K562 (cell line): ENCODE data around the gene LRRC61. TPM values are rescaled to one million over a fixed set of nuclear protein-coding genes. Genes with fewer than 3 reads are reported as not detected.

Source experiments
- ARID4B ChIP-seq: sonication (generic); formaldehyde crosslinking; IDR thresholded peaks from 2 replicates; pipeline ENCODE4 v1.8.0; 2022; ENCODE audit warnings: mild to moderate bottlenecking, missing genetic modification reagents
- CAMTA2 ChIP-seq: fragments of 250-450 bp; sonication (Bioruptor Pico); conservative IDR thresholded peaks from 2 replicates; pipeline ENCODE4 v1.5.1; 2022
- CCAR2 ChIP-seq: fragments of 200-400 bp; formaldehyde crosslinking; IDR thresholded peaks from 2 replicates; pipeline ENCODE4 v1.6.1; 2017; ENCODE audit warnings: mild to moderate bottlenecking, low read depth, low read length
- CREB3 ChIP-seq: fragments of 450-650 bp; conservative IDR thresholded peaks from 2 replicates; pipeline ENCODE4 v1.6.1; 2016; ENCODE audit warnings: missing genetic modification characterization, low read depth, mild to moderate bottlenecking, missing compliant biosample characterization, moderate library complexity
- E2F3 ChIP-seq: fragments of 250-450 bp; sonication (Bioruptor Pico); IDR thresholded peaks from 2 replicates; pipeline ENCODE4 v1.4.0; 2020; ENCODE audit warnings: mild to moderate bottlenecking
- FOXP1 ChIP-seq: sonication (generic); formaldehyde crosslinking; IDR thresholded peaks from 2 replicates; pipeline ENCODE4 v1.8.0; 2022; ENCODE audit warnings: mild to moderate bottlenecking, missing genetic modification reagents
- GATA2 ChIP-seq: sonication (generic); formaldehyde crosslinking; IDR thresholded peaks from 2 replicates; pipeline ENCODE4 v1.4.0; 2020; ENCODE audit warnings: mild to moderate bottlenecking, missing genetic modification reagents
- HMGXB4 ChIP-seq: sonication (generic); formaldehyde crosslinking; IDR thresholded peaks from 2 replicates; pipeline ENCODE4 v1.8.1; 2023; ENCODE audit warnings: mild to moderate bottlenecking, missing genetic modification reagents
- ID3 ChIP-seq, 2 experiments: fragments of 250-450 bp in 1 of 2; fragments of 450-650 bp in 1 of 2; sonication (Bioruptor Pico) in 1 of 2; IDR thresholded peaks; 2 replicates each; pipeline versions ENCODE4 v1.6.1 to v1.8.0; 2016 to 2021; ENCODE audit warnings: mild to moderate bottlenecking in 2 of 2, moderate library complexity in 2 of 2, missing compliant biosample characterization in 1 of 2, missing genetic modification characterization in 1 of 2
- L3MBTL2 ChIP-seq: fragments of 450-650 bp; IDR thresholded peaks from 2 replicates; pipeline ENCODE4 v1.6.1; 2016; ENCODE audit warnings: mild to moderate bottlenecking, moderate library complexity
- MYNN ChIP-seq, 2 experiments: sonication (generic); formaldehyde crosslinking in 1 of 2; IDR thresholded peaks; 2 replicates each; pipeline versions ENCODE4 v1.5.0 to v1.6.1; 2016 to 2020; ENCODE audit warnings: antibody characterized with exemption in 1 of 2, missing genetic modification reagents in 1 of 2
- PHB2 ChIP-seq: fragments of 450-650 bp; IDR thresholded peaks from 2 replicates; pipeline ENCODE4 v1.6.1; 2017; ENCODE audit warnings: low read depth
- RCOR1 ChIP-seq, 2 experiments: IDR thresholded peaks; 2 replicates each; pipeline ENCODE4 v1.6.1; 2012; ENCODE audit warnings: low read depth in 2 of 2, low read length in 2 of 2, borderline replicate concordance in 1 of 2, improper control_type of control experiment in 1 of 2
- SIX5 ChIP-seq, 2 experiments: IDR thresholded peaks; 2 replicates each; pipeline ENCODE4 v1.6.1; 2011; ENCODE audit warnings: low read length in 2 of 2, borderline replicate concordance in 1 of 2, low read depth in 1 of 2, mild to moderate bottlenecking in 1 of 2, moderate library complexity in 1 of 2; ENCODE audit not compliant: insufficient read depth in 1 of 2
- SRSF1 ChIP-seq: fragments of 200-400 bp; formaldehyde crosslinking; IDR thresholded peaks from 2 replicates; pipeline ENCODE4 v1.6.1; 2017; ENCODE audit warnings: mild to moderate bottlenecking, low read depth, low read length, moderate library complexity
- TCF7L2 ChIP-seq: fragments of 150-350 bp; IDR thresholded peaks from 2 replicates; pipeline ENCODE4 v1.6.1; 2016; ENCODE audit warnings: low read depth, mild to moderate bottlenecking, low read length, moderate library complexity
- ZNF282 ChIP-seq: sonication (generic); formaldehyde crosslinking; IDR thresholded peaks from 2 replicates; pipeline ENCODE4 v1.8.1; 2023; ENCODE audit warnings: missing genetic modification reagents
- ZNF561 ChIP-seq: fragments of 450-650 bp; formaldehyde crosslinking; conservative IDR thresholded peaks from 2 replicates; pipeline ENCODE4 v1.4.0; 2020; ENCODE audit warnings: mild to moderate bottlenecking, moderate library complexity
- polyA plus RNA-seq, 8 experiments: library from polyadenylated mRNA; depleted of rRNA in 4 of 8; stranded (reverse) in 5 of 8; unstranded in 3 of 8; fragments of >200 nt; fragmentation: Nextera tagmentation in 2 of 8; fragmentation: Illumina TruSeq in 1 of 8; extraction: Ambion mirVana in 2 of 8; extraction: Trizol in 1 of 8; gene quantifications; 2 replicates each; pipeline versions ENCODE4 v1.2.1 to v1.2.3, GENCODE V29; 2011 to 2014; ENCODE audit warnings: inconsistent platforms in 1 of 8, missing spikeins in 1 of 8
- total RNA-seq, 7 experiments: library from RNA; depleted of rRNA in 6 of 7; stranded (reverse); fragments of >200 nt in 6 of 7; fragmentation: Illumina TruSeq in 2 of 7; extraction: Trizol in 2 of 7; gene quantifications; 2 replicates each; pipeline versions ENCODE4 v1.2.1 to v1.2.3, GENCODE V29; 2011 to 2021; ENCODE audit warnings: low replicate concordance in 1 of 7

LRRC61 gene
- total and polyA plus RNA-seq, 9 of the 15 experiments (the other 6 are each of a cell fraction or from before 2014, with no cell fraction given) = 1.3 to 55.2 (median 35.2) TPM

- TF ChIP-seq ID3 (CRISPR knock-in tag; IDR thresholded peaks at IDR 0.05) (no peak), ID3 (tag; IDR thresholded peaks at IDR 0.05) (no peak), HMGXB4 (CRISPR knock-in tag) (0 out of 2 replicates have a peak, but pooled peaks have one; percentile 58), CAMTA2 (CRISPR knock-in tag) (no peak), ZNF561 (CRISPR knock-in tag) (no peak), L3MBTL2 (no peak), GATA2 (CRISPR knock-in tag) (no peak), CCAR2 (no peak), ZNF282 (CRISPR knock-in tag) (no peak), FOXP1 (no peak), SRSF1 (no peak), E2F3 (no peak), SIX5 (IDR thresholded peaks at IDR 0.05; ENCODE audit: borderline replicate concordance in 1 of 2, insufficient read depth in 1 of 2, low read depth in 1 of 2, low read length in 2 of 2) (no peak), MYNN (IDR thresholded peaks at IDR 0.05) (no peak), MYNN (CRISPR knock-in tag; IDR thresholded peaks at IDR 0.05) (no peak), PHB2 (no peak), TCF7L2 (no peak), CREB3 (no peak), RCOR1 (IDR thresholded peaks at IDR 0.05; ENCODE audit: borderline replicate concordance in 1 of 2, low read depth in 2 of 2, low read length in 2 of 2) (peak in 1 of 2 experiments; percentile 29; a peak in 1 of 4 replicates), ARID4B (CRISPR knock-in tag) (no peak)
Measured at GRCh38 chr7:150379441-150380379, 56.6 kb downstream of the LRRC61 start (continued).
